ENCODE results near the gene FBXO17.

- TF ChIP-seq ZNF441 (CRISPR knock-in tag; IDR thresholded peaks at IDR 0.05; ENCODE audit: borderline replicate concordance) (no peak), RELA (CRISPR knock-in tag; IDR thresholded peaks at IDR 0.05) (no peak), DNMT1 (CRISPR knock-in tag; IDR thresholded peaks at IDR 0.05) (no peak), ZNF224 (CRISPR knock-in tag; IDR thresholded peaks at IDR 0.05) (no peak)
These were observed 25.5 kb upstream of the FBXO17 start for GRCh38 chr19:39001041-39001440.
